Bronchial smooth muscle cell (primary cell): Measurements from ENCODE around the gene PPP1CC. TPM values are rescaled to one million over a fixed set of nuclear protein-coding genes. Genes with fewer than 3 reads are reported as not detected.

ENCODE experiments used
- total RNA-seq: library from RNA; depleted of rRNA; stranded (reverse); fragments of >200 nt; gene quantifications from 2 replicates; pipeline ENCODE4 v1.2.1, GENCODE V29; 2014

Gene PPP1CC
- 45.3 and 92.2 TPM in 2 replicates for total RNA-seq

DNA sequence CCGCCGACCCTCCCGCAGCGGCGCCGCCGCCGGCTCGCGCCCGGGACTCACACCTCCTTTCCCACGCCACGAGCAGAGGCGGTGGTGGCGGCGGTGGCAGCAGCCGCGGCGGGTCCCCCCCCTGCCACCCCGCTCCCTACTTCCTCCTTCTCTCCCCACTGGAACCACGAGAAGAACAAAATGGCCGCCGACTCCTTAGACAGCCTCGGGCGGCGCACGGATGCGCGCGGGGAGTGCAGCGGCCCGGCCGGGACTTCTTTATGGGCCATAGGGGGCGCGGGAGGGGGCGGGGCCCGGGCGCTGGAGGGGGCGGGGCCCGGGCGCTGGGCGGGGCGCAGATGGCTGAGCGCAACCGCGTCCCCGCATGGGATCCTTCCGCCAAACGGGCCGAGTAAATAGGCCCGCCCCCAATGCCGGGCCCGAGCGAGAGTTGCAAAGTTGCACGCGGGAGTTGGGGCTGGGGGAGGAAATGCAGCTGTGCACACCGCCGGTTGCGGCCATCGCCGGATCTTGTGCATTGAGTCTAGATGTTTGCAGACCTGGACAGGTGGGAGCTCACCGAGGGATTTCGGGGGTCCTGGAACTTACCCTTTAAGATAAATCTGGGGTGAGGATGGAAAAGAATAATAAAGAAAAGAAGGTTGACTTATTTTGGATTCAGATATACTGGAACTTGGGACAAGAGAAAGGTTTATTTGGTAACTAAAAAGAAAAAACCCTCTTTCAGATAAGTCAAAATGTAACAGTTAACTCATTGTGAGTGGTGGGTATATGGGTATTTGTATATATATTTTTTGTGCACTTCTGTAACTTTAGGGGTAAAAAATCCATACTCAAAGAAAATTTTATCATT lies at the start of gene PPP1CC:
PPP1CC (minus strand) TSS at position 174 of the 853 bp plus-strand sequence. CDS start 184 bp downstream, outside the sequence.

DNA sequence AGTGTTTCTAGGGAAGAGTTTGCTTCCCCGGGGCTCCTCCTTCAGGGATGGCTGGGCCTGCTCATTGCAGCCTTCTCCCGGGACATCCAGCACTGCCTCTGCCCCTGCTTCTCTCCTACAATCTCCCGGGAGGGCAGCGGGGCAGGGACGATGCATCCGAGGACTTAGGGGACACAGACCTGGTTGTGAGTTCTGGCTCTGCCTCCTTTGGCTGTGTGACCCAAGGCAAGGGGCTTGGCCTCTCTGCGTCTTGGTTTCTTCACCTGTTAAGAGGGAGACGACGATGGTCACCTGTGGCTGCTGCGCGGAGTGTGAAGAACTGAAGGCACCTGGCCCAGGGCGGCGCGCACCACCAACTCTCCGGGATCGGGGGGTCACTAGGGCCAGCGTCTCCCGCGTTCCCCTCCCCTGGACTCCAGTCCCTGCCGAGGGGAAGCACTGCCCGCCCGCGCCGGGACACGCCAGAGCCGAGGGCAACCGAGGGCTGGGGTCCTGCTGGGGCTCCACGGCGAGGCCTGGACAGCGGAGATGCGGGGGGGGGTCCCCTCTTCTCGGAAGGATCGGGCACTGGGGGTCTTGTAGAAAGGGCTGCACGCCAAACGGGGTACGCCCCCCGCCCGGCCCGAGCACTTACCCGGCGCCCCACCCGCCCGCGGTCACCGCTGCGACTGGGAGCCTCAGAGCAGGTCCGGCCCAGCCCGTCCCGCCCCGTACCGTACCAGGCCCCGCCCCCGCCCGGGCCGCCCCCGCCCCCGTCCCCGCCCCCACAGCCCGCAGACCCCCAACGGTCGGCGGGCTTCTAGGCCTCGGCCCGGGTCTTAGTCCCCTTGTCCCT lies 54.0 kb downstream of the PPP1CC start, which contains the start of gene HVCN1:
HVCN1 (minus strand) TSS at position 670 of the 835 bp plus-strand sequence. CDS start 5,870 bp downstream, outside the sequence.

Other genes with a start within 250 kb of the PPP1CC start
- gene VPS29, start 240.8 kb downstream of the PPP1CC start, total RNA-seq = 34.4 and 45.1 TPM in 2 replicates
- 0.47 and 0.69 TPM in 2 replicates for gene RAD9B, start 240.6 kb downstream of the PPP1CC start, total RNA-seq
- gene PPTC7, start 159.6 kb downstream of the PPP1CC start, total RNA-seq = 4.9 and 5.4 TPM in 2 replicates
- gene TCTN1, start 128.8 kb downstream of the PPP1CC start, total RNA-seq = 18.1 and 23.6 TPM in 2 replicates
- gene HVCN1, start 53.8 kb downstream of the PPP1CC start, total RNA-seq = 4.7 and 8.8 TPM in 2 replicates
- not detected in 2 replicates for gene CCDC63, start 104.1 kb upstream of the PPP1CC start, total RNA-seq
- not detected in 2 replicates for gene MYL2, start 177.7 kb upstream of the PPP1CC start, total RNA-seq